MM.1S (cell line): ENCODE results near the gene DNAJB6.

Experiments used
- DNase-seq: peaks from one replicate; pipeline ENCODE4 v3.0.0-alpha.2; 2015
- H2AFZ ChIP-seq: fragments of 300-600 bp; sonication (generic); 2 replicates; pipeline ENCODE4 v1.6.0; 2016; ENCODE audit warnings: antibody characterized with exemption, low read length
- H3F3A ChIP-seq: fragments of 300-600 bp; sonication (generic); 2 replicates; pipeline ENCODE4 v1.6.1; 2016; ENCODE audit warnings: mild to moderate bottlenecking, antibody characterized with exemption, low read length, moderate library complexity, mixed read lengths; ENCODE audit not compliant: insufficient read depth
- H3K27ac ChIP-seq: fragments of 300-600 bp; sonication (generic); 2 replicates; pipeline ENCODE4 v1.5.1; 2016; ENCODE audit warnings: mild to moderate bottlenecking, low read length
- H3K27me3 ChIP-seq: fragments of 300-600 bp; sonication (generic); replicated peaks from 2 replicates; pipeline ENCODE4 v1.6.0; 2016; ENCODE audit warnings: low read length; ENCODE audit not compliant: insufficient read depth
- H3K36me3 ChIP-seq: fragments of 300-600 bp; sonication (generic); replicated peaks from 2 replicates; pipeline ENCODE4 v1.6.1; 2016; ENCODE audit warnings: mild to moderate bottlenecking, low read length, mixed read lengths; ENCODE audit not compliant: insufficient read depth
- H3K4me1 ChIP-seq: fragments of 300-600 bp; sonication (generic); 2 replicates; pipeline ENCODE4 v1.6.1; 2016; ENCODE audit warnings: low read length, mixed read lengths
- H3K4me2 ChIP-seq: fragments of 300-600 bp; sonication (generic); 2 replicates; pipeline ENCODE4 v1.6.0; 2016; ENCODE audit warnings: low read depth, low read length
- H3K4me3 ChIP-seq: fragments of 300-600 bp; sonication (generic); 2 replicates; pipeline ENCODE4 v1.5.1; 2016; ENCODE audit warnings: low read length, mixed read lengths
- H3K79me2 ChIP-seq: fragments of 300-600 bp; sonication (generic); 2 replicates; pipeline ENCODE4 v1.6.1; 2016; ENCODE audit warnings: mixed run types, low read length, mixed read lengths
- H3K9ac ChIP-seq: fragments of 300-600 bp; sonication (generic); 2 replicates; pipeline ENCODE4 v1.6.1; 2016; ENCODE audit warnings: low read length, mixed read lengths
- H3K9me2 ChIP-seq: fragments of 300-600 bp; sonication (generic); replicated peaks from 2 replicates; pipeline ENCODE4 v1.6.1; 2016; ENCODE audit warnings: mild to moderate bottlenecking, low read length, mixed read lengths; ENCODE audit not compliant: insufficient read depth
- H3K9me3 ChIP-seq: fragments of 300-600 bp; sonication (generic); replicated peaks from 2 replicates; pipeline ENCODE4 v1.6.1; 2016; ENCODE audit warnings: mild to moderate bottlenecking, low read length, mixed read lengths; ENCODE audit not compliant: insufficient read depth
- H4K20me1 ChIP-seq: fragments of 300-600 bp; sonication (generic); 2 replicates; pipeline ENCODE4 v1.6.1; 2016; ENCODE audit warnings: mild to moderate bottlenecking, low read length, moderate library complexity, mixed read lengths; ENCODE audit not compliant: insufficient read depth
- EZH2 ChIP-seq: fragments of 300-600 bp; sonication (generic); optimal IDR thresholded peaks from 2 replicates; pipeline ENCODE3; 2017; ENCODE audit warnings: low read depth, mild to moderate bottlenecking, antibody characterized with exemption, low read length, mixed read lengths
- EZH2phosphoT487 ChIP-seq: fragments of 300-600 bp; sonication (generic); IDR thresholded peaks from 2 replicates; pipeline ENCODE4 v1.6.1; 2018; ENCODE audit warnings: antibody characterized with exemption, low read length
- TF ChIP-seq, protein P1 (sequence below): fragments of 300-600 bp; sonication (generic); IDR thresholded peaks from 2 replicates; pipeline ENCODE4 v1.5.1; 2016; ENCODE audit warnings: antibody characterized with exemption, low read length, mixed read lengths

Gene DNAJB6

GRCh38 chr7:157407512-157408257 lies 70.9 kb downstream of the DNAJB6 start:
- H3F3A ChIP-seq: no peaks in the 10 kb centered on the region
- no peaks in the 10 kb centered on the region for H3K79me2 ChIP-seq
- H3K9ac ChIP-seq: no peak overlapping the region
- H3K4me3 ChIP-seq: no peak overlapping the region
- no peaks in the 10 kb centered on the region for H4K20me1 ChIP-seq
- H3K9me3 ChIP-seq: no peaks in the 10 kb centered on the region
- no peaks in the 10 kb centered on the region for H3K4me1 ChIP-seq
- DNase-seq: no peak
- H2AFZ ChIP-seq: no peak overlapping the region
- H3K27me3 ChIP-seq: no peaks in the 10 kb centered on the region
- TF ChIP-seq, protein P1, sequence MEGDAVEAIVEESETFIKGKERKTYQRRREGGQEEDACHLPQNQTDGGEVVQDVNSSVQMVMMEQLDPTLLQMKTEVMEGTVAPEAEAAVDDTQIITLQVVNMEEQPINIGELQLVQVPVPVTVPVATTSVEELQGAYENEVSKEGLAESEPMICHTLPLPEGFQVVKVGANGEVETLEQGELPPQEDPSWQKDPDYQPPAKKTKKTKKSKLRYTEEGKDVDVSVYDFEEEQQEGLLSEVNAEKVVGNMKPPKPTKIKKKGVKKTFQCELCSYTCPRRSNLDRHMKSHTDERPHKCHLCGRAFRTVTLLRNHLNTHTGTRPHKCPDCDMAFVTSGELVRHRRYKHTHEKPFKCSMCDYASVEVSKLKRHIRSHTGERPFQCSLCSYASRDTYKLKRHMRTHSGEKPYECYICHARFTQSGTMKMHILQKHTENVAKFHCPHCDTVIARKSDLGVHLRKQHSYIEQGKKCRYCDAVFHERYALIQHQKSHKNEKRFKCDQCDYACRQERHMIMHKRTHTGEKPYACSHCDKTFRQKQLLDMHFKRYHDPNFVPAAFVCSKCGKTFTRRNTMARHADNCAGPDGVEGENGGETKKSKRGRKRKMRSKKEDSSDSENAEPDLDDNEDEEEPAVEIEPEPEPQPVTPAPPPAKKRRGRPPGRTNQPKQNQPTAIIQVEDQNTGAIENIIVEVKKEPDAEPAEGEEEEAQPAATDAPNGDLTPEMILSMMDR: no peak
- TF ChIP-seq EZH2 (no peak), EZH2phosphoT487 (no peak)
- H3K27ac ChIP-seq: no peak overlapping the region
- no peaks in the 10 kb centered on the region for H3K9me2 ChIP-seq
- H3K36me3 ChIP-seq: no peaks in the 10 kb centered on the region
- no peak overlapping the region for H3K4me2 ChIP-seq

DNA sequence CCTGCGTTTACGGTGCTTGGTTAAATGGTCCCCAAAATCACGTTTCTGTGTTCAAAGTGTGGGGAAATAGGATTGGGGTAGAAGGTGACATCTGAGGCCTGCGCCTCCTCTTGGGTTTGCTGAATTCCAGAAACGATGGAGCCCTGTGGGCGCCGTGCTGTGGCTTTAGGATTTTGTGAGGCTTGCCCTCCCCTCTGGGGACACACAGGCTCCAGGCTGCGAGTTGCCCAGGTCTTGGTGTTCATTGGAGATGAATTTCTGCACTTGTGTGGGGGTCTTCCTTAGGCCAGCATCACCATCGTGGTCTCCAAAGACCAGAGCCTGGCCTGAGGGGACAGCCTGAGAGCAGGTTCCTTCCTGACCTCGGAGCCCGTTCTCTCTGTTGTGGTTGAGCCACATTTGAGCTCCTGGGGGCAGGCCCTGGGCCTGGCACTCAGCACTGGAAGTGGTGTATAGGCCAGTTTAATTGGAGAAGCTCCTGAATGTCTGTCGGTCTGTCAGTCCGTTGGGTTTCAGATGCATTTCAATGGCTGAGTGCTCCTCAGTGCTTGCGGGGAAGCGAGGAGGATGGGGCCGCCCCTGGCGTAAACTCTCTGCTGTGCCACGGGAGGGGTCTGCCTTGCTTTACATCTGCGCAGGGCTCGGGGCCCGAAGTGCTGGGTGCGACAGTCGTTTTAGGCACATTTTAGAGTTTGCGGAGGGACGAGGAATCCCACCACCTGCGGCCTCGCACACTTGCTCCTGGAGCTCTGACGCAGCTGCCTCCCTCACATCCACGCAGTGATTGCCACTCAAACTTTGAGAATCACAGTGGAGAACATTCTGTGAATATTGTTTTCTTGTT lies 71.7 kb downstream of the DNAJB6 start:
- no peaks in the 10 kb centered on the region for H3K79me2 ChIP-seq
- H3F3A ChIP-seq: no peaks in the 10 kb centered on the region
- no peak overlapping the region for H3K4me2 ChIP-seq
- no peak for DNase-seq
- no peaks in the 10 kb centered on the region for H3K27me3 ChIP-seq
- no peaks in the 10 kb centered on the region for H3K36me3 ChIP-seq
- H3K9me2 ChIP-seq: no peaks in the 10 kb centered on the region
- H2AFZ ChIP-seq: no peak overlapping the region
- no peaks in the 10 kb centered on the region for H3K4me1 ChIP-seq
- H3K9me3 ChIP-seq: no peaks in the 10 kb centered on the region
- TF ChIP-seq EZH2phosphoT487: no peak
- no peak for TF ChIP-seq EZH2
- TF ChIP-seq, protein P1: no peak
- no peak overlapping the region for H3K27ac ChIP-seq
- no peaks in the 10 kb centered on the region for H4K20me1 ChIP-seq
- no peak overlapping the region for H3K4me3 ChIP-seq
- no peak overlapping the region for H3K9ac ChIP-seq

DNA sequence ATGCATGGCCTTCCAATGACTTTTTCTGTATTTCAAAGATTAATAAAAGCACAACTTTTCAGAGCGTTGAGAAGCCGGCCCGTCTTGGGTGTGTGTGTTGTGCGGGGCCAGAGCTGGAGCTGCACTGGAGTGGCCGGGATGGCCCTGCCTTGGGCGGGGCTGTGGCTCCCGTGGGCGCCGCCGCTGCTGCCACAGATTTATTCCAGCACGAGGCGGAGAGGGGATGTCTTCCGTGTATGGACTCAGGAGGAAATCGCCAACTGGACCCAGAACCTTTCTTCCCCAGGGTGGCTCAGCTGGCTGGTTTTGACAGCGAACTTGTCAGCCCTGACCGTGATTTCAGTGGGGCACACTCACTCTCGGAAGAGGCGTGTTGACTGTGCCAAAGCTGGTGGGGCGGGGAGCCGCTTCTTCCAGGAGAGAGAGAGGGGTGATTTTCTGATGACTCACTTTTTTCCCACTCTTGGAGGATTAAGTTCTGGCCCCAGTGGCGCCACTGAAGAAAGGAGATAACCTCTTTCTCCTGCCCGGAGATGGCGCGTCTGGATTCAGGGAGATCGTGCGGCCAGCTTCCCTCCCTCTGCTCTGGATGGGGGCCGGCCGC lies 72.4 kb downstream of the DNAJB6 start:
- no peaks in the 10 kb centered on the region for H3K79me2 ChIP-seq
- H3K36me3 ChIP-seq: no peaks in the 10 kb centered on the region
- no peak for DNase-seq
- H3K9me3 ChIP-seq: no peaks in the 10 kb centered on the region
- H3K27me3 ChIP-seq: no peaks in the 10 kb centered on the region
- no peak overlapping the region for H3K4me3 ChIP-seq
- H3K9me2 ChIP-seq: no peaks in the 10 kb centered on the region
- no peak overlapping the region for H3K9ac ChIP-seq
- no peak overlapping the region for H2AFZ ChIP-seq
- no peaks in the 10 kb centered on the region for H4K20me1 ChIP-seq
- no peaks in the 10 kb centered on the region for H3K4me1 ChIP-seq
- TF ChIP-seq, protein P1: no peak
- TF ChIP-seq EZH2: no peak
- TF ChIP-seq EZH2phosphoT487: no peak
- H3K4me2 ChIP-seq: no peak overlapping the region
- no peak overlapping the region for H3K27ac ChIP-seq
- H3F3A ChIP-seq: no peaks in the 10 kb centered on the region
